ENCODE data around the gene UNC5A. TPM values are rescaled to one million over a fixed set of nuclear protein-coding genes. Genes with fewer than 3 reads are reported as not detected.

Gene UNC5A
- total RNA-seq, 2 experiments from 2014 or later: not detected

DNA sequence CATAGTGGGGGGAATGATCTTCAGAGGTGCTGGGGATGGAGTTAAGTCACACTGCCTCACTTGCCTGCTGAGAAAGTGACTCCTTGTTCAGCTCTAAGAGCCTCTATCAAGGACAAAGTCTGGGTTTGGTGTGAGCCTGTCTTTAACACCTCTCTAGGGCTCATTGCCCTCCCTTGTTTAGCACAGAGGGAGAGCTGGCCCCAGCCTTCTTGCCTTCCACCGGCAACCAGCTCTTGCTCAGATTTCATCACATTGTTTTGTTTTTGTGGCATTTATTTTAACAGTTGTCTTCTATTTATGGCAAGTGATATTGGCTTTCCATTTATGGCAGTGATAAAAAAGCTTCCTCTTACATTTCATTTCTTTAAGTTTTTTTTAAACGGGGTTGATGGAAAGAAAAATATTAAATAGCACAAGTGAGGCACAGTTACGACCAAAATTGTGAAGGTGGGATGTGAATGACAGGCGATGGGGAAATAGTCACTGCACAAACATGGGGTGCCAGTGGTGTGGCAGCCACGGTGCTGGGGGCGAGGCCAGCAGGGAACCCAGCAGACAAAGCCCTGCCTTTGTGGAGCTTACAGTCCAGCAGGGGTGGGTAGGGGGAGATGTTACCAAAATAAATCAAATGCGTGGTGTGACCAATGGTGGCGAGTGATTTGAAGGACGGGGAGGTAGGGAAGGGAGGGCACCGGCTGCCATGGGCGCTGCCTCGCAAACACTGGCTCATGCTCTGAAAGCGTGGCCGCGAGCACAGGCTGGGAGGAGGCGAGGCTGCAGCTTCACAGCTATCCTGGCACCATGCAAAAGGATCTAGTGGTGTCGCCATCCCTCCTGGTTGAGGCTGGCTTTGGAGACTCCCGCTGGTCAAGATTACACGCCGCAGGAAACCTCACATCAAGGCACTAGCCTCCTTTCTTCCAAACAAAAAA, 21.2 kb upstream of the UNC5A start:
- Mint-ChIP-seq H3K36me3 (no peaks in the 10 kb centered on the region), H3K4me3 (no peak overlapping the region), H3K4me1 (no peaks in the 10 kb centered on the region), H3K27me3 (peaks cover 33% of the 10 kb centered on the region), H3K27ac (no peak overlapping the region), H3K9me3 (ENCODE audit: low read depth) (no peaks in the 10 kb centered on the region)
- DNase-seq: no peak
- no peak for ATAC-seq
- CTCF ChIA-PET: interaction anchor here (1.0 kb wide), 1 partner anchor 128 kb away, joined by 3 read pairs; no protein-coding TSS in a partner anchor

DNA sequence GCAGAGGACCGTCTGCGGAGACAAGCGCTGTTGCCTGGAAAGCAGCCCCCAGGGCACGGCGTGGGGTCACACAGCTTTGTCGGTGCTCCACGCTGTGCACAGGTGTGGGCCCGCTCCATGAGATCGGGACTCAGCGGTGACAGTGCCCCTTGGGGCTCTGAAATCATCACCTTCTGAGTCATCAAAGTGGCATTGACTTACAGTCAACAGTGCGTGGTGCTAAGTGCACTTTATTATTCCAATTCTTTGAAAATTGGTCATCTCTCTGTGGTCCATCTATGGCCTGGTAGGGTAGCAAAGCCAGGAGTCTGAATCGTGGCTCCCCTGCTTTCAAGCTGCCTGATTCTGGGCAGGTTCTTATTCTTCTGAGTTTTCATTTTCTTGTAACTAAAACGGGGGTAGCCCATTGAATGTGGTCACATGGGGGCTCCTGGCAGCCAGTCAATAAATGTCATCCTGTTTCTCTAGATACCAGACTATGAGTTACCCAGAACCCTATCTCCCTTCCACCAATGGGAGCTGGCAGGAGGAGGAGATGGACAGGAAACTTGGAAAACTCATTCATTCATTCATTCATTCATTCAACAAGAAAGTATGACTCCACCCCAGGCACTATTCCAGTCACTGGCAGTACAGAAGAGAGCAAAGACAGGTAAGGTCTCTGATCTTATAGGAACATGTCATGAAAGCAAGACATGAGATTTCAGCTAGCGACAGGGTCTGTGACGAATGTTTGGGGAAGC, 20.3 kb upstream of the UNC5A start:
- no peaks in the 10 kb centered on the region for H3K4me1 Mint-ChIP-seq
- CTCF ChIA-PET: interaction anchor here (1.0 kb wide), 1 partner anchor 129 kb away, joined by 3 read pairs; no protein-coding TSS in a partner anchor
- no peak overlapping the region for H3K27ac Mint-ChIP-seq
- H3K36me3 Mint-ChIP-seq: no peaks in the 10 kb centered on the region
- no peak for DNase-seq
- H3K27me3 Mint-ChIP-seq: peaks cover 31% of the 10 kb centered on the region
- H3K9me3 Mint-ChIP-seq (ENCODE audit: low read depth): no peaks in the 10 kb centered on the region
- no peak overlapping the region for H3K4me3 Mint-ChIP-seq
- no peak for ATAC-seq

DNA sequence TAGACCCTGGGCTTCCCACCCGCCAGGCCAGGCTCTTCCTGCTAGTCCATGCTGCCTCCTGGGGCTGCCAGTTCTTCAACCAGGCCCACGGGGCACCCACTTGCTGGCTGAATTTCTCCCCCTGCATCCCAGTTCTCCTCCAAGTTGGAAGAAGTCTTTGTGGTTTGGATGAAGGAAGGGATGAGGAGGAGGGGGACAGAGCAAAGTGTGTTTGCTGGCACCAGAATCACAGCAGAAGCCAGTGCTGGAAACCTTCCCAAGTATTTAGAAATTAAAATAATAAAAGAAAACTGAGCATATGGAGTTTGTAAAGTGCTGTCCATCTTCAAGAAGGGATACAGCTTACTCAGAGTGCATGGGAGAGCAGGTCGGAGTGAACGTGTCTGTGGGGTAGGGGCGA, 19.4 kb upstream of the UNC5A start:
- DNase-seq (no peak), ATAC-seq (no peak)
- Mint-ChIP-seq H3K4me3 (no peak overlapping the region), H3K9me3 (ENCODE audit: low read depth) (no peaks in the 10 kb centered on the region), H3K4me1 (no peaks in the 10 kb centered on the region), H3K27me3 (peaks cover 35% of the 10 kb centered on the region), H3K36me3 (no peaks in the 10 kb centered on the region), H3K27ac (no peak overlapping the region)
- CTCF ChIA-PET: no interaction called here

DNA sequence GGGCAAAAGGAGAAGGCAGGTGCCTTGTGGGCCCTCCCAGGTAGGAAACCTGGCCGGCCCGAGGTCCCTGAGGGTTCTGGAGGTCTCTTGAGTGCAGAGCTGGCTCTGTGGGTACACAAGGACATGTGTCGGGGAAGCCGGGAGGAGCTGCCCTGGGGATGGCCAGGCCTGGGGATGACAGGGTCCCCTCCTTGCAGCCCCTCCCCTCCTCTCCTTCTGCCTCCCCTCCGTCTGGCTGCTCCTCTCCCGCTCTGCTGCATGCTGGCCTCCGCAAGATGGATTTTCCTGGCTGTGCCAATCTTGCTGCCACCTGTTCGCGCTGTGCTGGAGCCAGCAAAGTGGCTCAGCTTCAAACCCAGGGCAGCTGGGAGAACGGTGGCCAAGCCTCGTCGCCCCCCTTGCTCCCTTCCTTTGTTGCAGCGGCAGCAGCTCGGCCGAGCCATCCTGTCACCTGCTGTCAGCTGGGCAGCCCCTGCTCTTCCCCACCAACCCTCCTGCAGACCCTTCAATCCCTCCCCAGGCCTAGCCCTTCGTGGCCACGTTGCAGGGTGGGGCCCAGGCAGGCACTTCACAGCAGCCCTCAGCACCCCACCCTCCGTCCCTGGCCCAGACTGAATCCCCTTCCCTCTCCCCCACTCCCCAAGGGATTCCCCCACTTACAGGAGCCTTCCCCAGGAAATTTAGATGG, 17.6 kb upstream of the UNC5A start:
- no peaks in the 10 kb centered on the region for H3K9me3 Mint-ChIP-seq (ENCODE audit: low read depth)
- H3K27ac Mint-ChIP-seq: no peak overlapping the region
- DNase-seq: no peak
- ATAC-seq: no peak
- no peak overlapping the region for H3K4me3 Mint-ChIP-seq
- CTCF ChIA-PET: no interaction called here
- H3K4me1 Mint-ChIP-seq: no peaks in the 10 kb centered on the region
- peaks cover 45% of the 10 kb centered on the region for H3K27me3 Mint-ChIP-seq
- H3K36me3 Mint-ChIP-seq: no peaks in the 10 kb centered on the region

DNA sequence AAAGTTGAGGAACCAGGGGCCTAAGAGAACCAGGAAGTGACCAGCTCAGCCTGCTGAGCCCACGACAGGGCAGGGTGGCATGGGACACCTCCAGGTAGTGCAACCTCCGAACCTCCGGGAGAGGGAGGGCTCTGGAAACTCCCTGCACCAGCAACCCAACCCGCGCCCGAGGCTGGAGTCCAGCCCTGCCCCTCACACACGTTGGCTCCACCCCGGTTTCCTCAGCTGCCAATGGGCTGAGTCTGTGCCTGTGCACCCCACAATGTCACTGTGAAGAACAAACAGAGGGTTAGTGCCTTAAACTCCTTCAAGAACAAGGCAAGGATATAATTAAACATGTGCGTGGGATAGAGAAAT, 17.0 kb upstream of the UNC5A start:
- Mint-ChIP-seq H3K27me3 (peaks cover 40% of the 10 kb centered on the region), H3K4me1 (no peaks in the 10 kb centered on the region), H3K36me3 (no peaks in the 10 kb centered on the region), H3K27ac (no peak overlapping the region), H3K4me3 (no peak overlapping the region), H3K9me3 (ENCODE audit: low read depth) (no peaks in the 10 kb centered on the region)
- no peak for DNase-seq
- no peak for ATAC-seq
- CTCF ChIA-PET: no interaction called here

DNA sequence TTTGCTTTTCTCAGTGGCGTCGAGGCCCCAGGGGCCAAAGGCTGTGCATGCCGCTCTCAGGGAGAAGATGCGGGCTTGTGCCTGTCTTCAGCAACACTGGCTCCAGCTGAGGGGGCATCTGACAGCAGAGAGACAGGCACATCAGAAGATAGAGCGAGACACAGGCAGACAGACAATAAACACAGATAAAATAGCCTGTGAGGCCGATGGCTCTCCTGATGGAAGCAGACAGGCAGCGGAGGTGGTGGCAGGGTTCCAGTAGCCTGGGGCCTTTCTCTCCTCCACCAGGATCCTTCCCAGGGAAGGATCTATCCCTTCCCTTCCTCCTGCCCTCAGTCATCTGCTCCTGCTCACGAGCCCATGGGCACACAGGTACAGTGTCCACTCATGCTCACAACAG, 16.6 kb upstream of the UNC5A start:
- H3K4me3 Mint-ChIP-seq: no peak overlapping the region
- no peaks in the 10 kb centered on the region for H3K36me3 Mint-ChIP-seq
- peaks cover 38% of the 10 kb centered on the region for H3K27me3 Mint-ChIP-seq
- H3K4me1 Mint-ChIP-seq: no peaks in the 10 kb centered on the region
- no peaks in the 10 kb centered on the region for H3K9me3 Mint-ChIP-seq (ENCODE audit: low read depth)
- CTCF ChIA-PET: no interaction called here
- DNase-seq: no peak
- no peak overlapping the region for H3K27ac Mint-ChIP-seq
- no peak for ATAC-seq

DNA sequence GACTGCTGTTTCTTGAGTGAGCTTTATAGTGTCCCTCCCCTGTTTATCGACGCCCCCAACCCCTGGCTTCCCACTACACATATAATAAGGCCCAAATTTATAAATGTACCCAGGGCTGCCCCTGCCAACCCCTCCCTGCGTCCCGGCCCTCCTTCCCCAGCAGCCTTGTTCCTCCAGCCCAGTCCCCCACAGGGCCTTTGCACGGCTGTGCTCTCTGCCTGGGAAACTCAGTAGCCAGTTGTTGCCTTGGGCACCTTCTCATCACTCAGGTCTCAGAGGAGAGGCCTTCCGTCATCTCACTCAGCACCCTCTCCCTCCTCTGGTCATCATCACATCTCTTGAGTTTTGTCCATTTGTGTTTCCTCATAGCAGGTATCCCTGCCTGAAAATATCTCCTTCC, 15.8 kb upstream of the UNC5A start:
- peaks cover 30% of the 10 kb centered on the region for H3K27me3 Mint-ChIP-seq
- no peak overlapping the region for H3K27ac Mint-ChIP-seq
- ATAC-seq: no peak
- no peaks in the 10 kb centered on the region for H3K4me1 Mint-ChIP-seq
- CTCF ChIA-PET: no interaction called here
- no peaks in the 10 kb centered on the region for H3K9me3 Mint-ChIP-seq (ENCODE audit: low read depth)
- H3K4me3 Mint-ChIP-seq: no peak overlapping the region
- DNase-seq: no peak
- H3K36me3 Mint-ChIP-seq: no peaks in the 10 kb centered on the region

DNA sequence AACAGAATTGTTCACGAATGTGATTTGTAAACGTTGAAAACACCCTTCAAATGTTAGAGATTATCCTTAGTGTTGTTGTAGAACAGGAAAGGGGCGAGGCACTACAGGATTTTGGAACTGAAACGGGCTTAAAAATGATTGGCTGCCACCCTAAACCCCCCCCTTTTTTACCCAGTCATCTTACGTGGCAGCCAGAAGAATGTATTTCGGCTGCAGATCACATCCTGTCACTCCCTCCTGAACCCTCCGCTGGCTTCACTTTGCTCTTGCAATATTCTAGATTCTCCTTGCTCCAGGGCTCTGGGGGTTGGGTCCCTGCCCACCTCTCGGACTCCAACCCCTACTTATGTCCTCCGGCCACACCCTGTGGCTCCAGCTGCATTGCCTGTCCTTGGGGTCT, 13.9 kb upstream of the UNC5A start:
- Mint-ChIP-seq H3K4me1 (no peaks in the 10 kb centered on the region), H3K4me3 (no peak overlapping the region), H3K36me3 (no peaks in the 10 kb centered on the region), H3K27ac (no peak overlapping the region), H3K27me3 (peaks cover 20% of the 10 kb centered on the region), H3K9me3 (ENCODE audit: low read depth) (no peaks in the 10 kb centered on the region)
- ATAC-seq (no peak), DNase-seq (no peak)
- CTCF ChIA-PET: no interaction called here

DNA sequence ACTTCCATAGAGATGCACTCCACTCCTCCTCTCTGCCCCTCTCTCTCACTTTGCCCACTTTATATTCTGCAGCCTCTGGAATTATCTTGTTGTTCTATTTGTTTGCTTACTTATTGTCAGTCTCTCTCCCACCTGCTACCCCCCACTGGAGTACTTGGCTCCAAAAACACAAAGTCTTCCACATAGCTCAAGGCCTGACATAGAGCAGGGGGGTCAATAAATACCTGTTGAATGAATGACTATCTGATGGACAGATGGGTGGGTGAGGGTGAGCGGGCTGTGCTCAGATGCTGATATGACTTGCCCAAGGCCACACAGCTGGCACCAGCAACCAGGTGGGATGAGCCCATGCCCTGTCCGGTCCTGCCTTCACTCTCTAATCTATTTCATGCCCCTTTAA, 13.4 kb upstream of the UNC5A start:
- H3K4me1 Mint-ChIP-seq: no peaks in the 10 kb centered on the region
- CTCF ChIA-PET: no interaction called here
- H3K4me3 Mint-ChIP-seq: no peak overlapping the region
- H3K36me3 Mint-ChIP-seq: no peaks in the 10 kb centered on the region
- no peaks in the 10 kb centered on the region for H3K9me3 Mint-ChIP-seq (ENCODE audit: low read depth)
- no peak for ATAC-seq
- DNase-seq: no peak
- no peak overlapping the region for H3K27ac Mint-ChIP-seq
- peaks cover 20% of the 10 kb centered on the region for H3K27me3 Mint-ChIP-seq

DNA sequence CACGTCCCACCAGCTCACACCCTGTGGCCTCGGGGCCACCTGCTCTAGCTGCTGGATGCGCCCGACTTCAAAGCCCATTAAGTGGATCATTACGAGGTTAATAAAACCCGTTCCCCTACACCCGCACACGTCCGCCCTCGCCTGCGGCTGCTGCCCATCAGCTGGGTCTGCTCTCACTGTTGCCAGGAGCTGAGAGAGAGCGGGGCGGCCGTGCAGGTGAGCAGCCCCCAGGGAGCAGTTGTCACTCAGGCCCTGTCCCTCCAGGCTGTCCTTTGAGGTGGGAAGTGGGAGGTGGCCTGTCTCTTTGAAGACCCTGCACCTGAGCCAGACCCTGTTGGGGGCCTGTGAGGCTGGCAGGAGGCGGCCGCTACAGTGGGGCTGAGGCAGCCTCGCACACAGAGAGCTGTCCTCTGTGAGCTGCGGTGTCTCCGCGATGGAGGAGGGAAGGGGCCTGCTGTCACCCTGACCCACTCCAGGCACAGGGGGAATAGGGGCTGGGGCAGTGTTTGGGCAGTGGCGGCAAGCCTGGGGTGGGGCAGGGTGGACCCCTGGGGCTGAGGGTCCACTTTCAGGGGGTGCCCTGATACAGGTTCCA, 12.8 kb upstream of the UNC5A start:
- Mint-ChIP-seq H3K27me3 (peaks cover 20% of the 10 kb centered on the region), H3K4me1 (no peaks in the 10 kb centered on the region), H3K4me3 (no peak overlapping the region), H3K36me3 (no peaks in the 10 kb centered on the region), H3K27ac (no peak overlapping the region), H3K9me3 (ENCODE audit: low read depth) (no peaks in the 10 kb centered on the region)
- DNase-seq: no peak
- CTCF ChIA-PET: no interaction called here
- no peak for ATAC-seq

DNA sequence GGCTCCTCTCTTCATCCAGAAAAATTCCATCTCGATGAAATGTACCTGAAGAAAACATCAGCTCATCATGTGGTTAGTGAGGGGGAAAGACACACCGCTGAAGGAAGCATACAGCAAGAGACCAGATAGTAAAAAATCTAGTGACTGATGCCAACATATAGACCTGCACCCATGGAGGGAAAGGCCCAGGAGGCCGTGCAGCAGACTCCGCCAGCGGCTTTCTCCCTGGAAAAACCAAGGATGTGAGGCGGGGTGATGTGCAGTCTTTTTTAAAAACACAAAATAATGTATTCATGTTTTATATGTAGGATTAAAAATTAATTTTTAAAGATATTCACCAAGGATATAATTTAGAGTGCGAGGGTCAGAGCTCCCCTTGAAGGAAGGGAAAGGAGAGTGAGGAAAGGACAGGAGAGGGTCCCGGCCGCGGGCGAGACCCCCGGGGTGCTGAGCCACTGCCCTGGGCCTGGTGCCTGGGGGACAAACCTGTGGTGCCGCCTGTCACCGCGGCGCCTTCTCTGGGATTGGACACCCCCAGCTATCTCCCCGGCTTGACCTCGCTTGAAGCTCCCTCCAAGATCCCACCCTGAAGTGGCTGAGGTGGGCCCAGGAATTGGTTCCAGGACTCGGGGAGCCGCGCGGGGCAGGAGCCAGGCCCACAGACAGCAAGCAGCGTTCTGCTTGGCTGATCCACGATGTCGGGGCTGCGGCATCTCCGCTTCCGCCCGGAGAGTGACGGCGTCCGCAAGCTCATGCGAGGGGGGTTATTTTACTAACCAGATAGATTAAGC, 12.1 kb upstream of the UNC5A start:
- Mint-ChIP-seq H3K27ac (no peak overlapping the region), H3K27me3 (peaks cover 20% of the 10 kb centered on the region), H3K36me3 (no peaks in the 10 kb centered on the region), H3K9me3 (ENCODE audit: low read depth) (no peaks in the 10 kb centered on the region), H3K4me1 (no peaks in the 10 kb centered on the region), H3K4me3 (no peak overlapping the region)
- ATAC-seq (no peak), DNase-seq (no peak)
- CTCF ChIA-PET: interaction anchor here (0.8 kb wide), 1 partner anchor 139 kb away, joined by 3 read pairs; no protein-coding TSS in a partner anchor

DNA sequence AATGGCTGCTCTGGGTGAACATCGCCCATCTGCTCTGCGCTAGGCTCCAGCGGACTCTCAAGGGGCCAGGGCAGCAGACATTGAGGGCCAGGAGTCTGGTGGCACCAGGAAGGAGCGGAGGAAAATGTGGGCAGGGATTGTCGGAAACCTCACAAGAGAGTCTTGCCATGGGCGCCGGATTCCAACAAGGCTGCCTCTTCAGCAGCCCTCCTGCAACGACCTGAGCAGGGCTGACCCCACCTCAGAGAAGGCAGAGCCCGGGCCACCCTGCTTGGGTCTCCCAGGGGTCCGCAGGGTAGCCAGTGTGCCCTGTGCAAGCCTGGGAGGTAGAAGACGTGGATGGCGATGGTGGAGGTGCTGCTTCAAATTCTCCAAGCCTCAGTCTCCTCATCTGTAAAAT, 11.4 kb upstream of the UNC5A start:
- no peak for ATAC-seq
- no peak for DNase-seq
- no peaks in the 10 kb centered on the region for H3K9me3 Mint-ChIP-seq (ENCODE audit: low read depth)
- no peaks in the 10 kb centered on the region for H3K36me3 Mint-ChIP-seq
- H3K4me3 Mint-ChIP-seq: no peak overlapping the region
- H3K27me3 Mint-ChIP-seq: peaks cover 21% of the 10 kb centered on the region
- H3K27ac Mint-ChIP-seq: no peak overlapping the region
- H3K4me1 Mint-ChIP-seq: no peaks in the 10 kb centered on the region
- CTCF ChIA-PET: interaction anchor here (0.8 kb wide), 1 partner anchor 139 kb away, joined by 3 read pairs; no protein-coding TSS in a partner anchor

DNA sequence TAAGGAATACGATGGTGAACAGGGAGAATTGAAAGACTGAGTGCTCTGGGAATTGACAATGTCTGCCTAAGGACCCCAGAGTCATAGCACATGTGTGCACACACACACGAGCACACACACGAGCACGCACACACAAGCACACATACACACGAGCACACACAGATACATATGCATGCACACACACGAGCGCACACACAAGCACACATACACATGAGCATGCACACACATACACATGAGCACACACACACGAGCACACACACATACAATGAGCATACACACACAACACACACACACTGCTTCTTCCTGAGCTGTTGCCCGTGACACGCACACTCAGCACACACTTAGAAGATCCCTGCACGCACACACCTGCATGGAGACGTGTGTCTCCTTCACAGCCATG, 10.9 kb upstream of the UNC5A start:
- H3K4me1 Mint-ChIP-seq: no peaks in the 10 kb centered on the region
- H3K4me3 Mint-ChIP-seq: no peak overlapping the region
- no peaks in the 10 kb centered on the region for H3K36me3 Mint-ChIP-seq
- DNase-seq (no peak), ATAC-seq (no peak)
- H3K27ac Mint-ChIP-seq: no peak overlapping the region
- CTCF ChIA-PET: no interaction called here
- peaks cover 24% of the 10 kb centered on the region for H3K27me3 Mint-ChIP-seq
- H3K9me3 Mint-ChIP-seq (ENCODE audit: low read depth): no peaks in the 10 kb centered on the region
